Measurements from ENCODE around the gene TMEM187.

DNA sequence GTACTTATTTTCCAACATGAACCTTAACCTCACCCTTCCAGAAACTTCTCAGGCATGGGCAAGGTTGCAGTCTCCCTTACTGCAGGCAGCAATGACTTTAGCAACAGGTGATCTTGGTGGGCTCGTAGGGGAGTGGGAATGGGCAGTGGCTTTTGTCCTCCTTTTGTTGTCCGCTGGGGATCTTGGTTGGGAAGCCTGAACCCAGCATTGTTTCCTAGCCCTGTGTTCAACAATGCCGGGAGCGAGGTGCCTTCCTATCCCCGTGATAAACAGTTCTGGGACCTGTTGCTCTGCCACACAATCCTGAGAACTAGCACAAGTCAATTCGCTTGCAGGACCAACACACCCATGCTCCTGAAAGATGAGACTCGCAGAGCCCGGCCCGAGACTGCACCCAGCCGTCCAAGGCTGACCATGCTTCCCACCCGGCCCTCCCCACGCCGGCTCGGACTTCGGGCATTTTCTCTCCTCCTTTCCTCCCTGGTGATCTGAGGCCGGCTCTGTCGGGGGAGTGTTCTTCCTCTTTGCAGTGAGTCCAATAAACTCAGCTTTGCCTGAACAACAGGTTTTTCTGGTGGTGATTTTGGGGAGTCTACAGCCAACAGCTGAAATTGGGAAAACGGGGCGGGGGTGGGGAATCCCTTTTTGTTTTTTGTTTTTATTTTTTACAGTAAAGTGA, 26.9 kb downstream of the TMEM187 start:
- TF ChIP-seq, protein P1, sequence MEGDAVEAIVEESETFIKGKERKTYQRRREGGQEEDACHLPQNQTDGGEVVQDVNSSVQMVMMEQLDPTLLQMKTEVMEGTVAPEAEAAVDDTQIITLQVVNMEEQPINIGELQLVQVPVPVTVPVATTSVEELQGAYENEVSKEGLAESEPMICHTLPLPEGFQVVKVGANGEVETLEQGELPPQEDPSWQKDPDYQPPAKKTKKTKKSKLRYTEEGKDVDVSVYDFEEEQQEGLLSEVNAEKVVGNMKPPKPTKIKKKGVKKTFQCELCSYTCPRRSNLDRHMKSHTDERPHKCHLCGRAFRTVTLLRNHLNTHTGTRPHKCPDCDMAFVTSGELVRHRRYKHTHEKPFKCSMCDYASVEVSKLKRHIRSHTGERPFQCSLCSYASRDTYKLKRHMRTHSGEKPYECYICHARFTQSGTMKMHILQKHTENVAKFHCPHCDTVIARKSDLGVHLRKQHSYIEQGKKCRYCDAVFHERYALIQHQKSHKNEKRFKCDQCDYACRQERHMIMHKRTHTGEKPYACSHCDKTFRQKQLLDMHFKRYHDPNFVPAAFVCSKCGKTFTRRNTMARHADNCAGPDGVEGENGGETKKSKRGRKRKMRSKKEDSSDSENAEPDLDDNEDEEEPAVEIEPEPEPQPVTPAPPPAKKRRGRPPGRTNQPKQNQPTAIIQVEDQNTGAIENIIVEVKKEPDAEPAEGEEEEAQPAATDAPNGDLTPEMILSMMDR (IDR thresholded peaks at IDR 0.05), result no peak
- no peak for TF ChIP-seq POLR2A (IDR thresholded peaks at IDR 0.05)
